HepG2 (cell line): ENCODE measurements around the gene VASN. TPM values are rescaled to one million over a fixed set of nuclear protein-coding genes. Genes with fewer than 3 reads are reported as not detected.
A peak's percentile ranks its signal among the peaks of the same experiment; 100 is the strongest.

Source experiments
- HOXA5 ChIP-seq: sonication (generic); formaldehyde crosslinking; IDR thresholded peaks from 2 replicates; pipeline ENCODE4 v1.4.0; 2020; ENCODE audit warnings: missing genetic modification reagents
- MTA1 ChIP-seq: sonication (generic); formaldehyde crosslinking; IDR thresholded peaks from 2 replicates; pipeline ENCODE4 v1.4.0; 2020; ENCODE audit warnings: missing genetic modification reagents, mild to moderate bottlenecking, borderline replicate concordance
- MXD4 ChIP-seq: IDR thresholded peaks from 2 replicates; pipeline ENCODE4 v1.6.1; 2016; ENCODE audit warnings: mild to moderate bottlenecking, missing biosample characterization, missing genetic modification reagents
- SIX1 ChIP-seq: sonication (generic); formaldehyde crosslinking; IDR thresholded peaks from 2 replicates; pipeline ENCODE4 v1.4.0; 2020; ENCODE audit warnings: missing genetic modification reagents, borderline replicate concordance
- SMYD3 ChIP-seq: sonication (generic); formaldehyde crosslinking; IDR thresholded peaks from 2 replicates; pipeline ENCODE4 v1.8.1; 2023; ENCODE audit warnings: mild to moderate bottlenecking, missing genetic modification reagents
- ZNF737 ChIP-seq: sonication (generic); formaldehyde crosslinking; IDR thresholded peaks from 2 replicates; pipeline ENCODE4 v1.5.0; 2020; ENCODE audit warnings: missing genetic modification reagents, mild to moderate bottlenecking, borderline replicate concordance
- ZNF747 ChIP-seq: sonication (generic); formaldehyde crosslinking; IDR thresholded peaks from 2 replicates; pipeline ENCODE4 v1.8.1; 2023; ENCODE audit warnings: missing genetic modification reagents, mild to moderate bottlenecking, borderline replicate concordance
- ZNF775 ChIP-seq: sonication (generic); formaldehyde crosslinking; IDR thresholded peaks from 2 replicates; pipeline ENCODE4 v1.4.0; 2020; ENCODE audit warnings: missing genetic modification reagents, mild to moderate bottlenecking, moderate library complexity, borderline replicate concordance
- ZSCAN12 ChIP-seq: sonication (generic); formaldehyde crosslinking; IDR thresholded peaks from 2 replicates; pipeline ENCODE4 v1.9.0; 2021; ENCODE audit warnings: mild to moderate bottlenecking, missing genetic modification reagents
- polyA plus RNA-seq, 8 experiments: library from polyadenylated mRNA; depleted of rRNA in 3 of 8; stranded (reverse) in 7 of 8; unstranded in 1 of 8; fragments of >200 nt; fragmentation: Illumina TruSeq in 4 of 8; extraction: Trizol in 4 of 8; gene quantifications; 2 replicates each; pipeline versions ENCODE4 v1.2.1 to v1.2.3, GENCODE V29; 2011 to 2016; ENCODE audit warnings: low read depth in 4 of 8, missing spikeins in 1 of 8, mixed read lengths in 1 of 8; ENCODE audit not compliant: insufficient read depth in 1 of 8
- total RNA-seq, 5 experiments: library from RNA; depleted of rRNA; stranded (reverse); fragments of >200 nt; fragmentation: Illumina TruSeq; extraction: Trizol; gene quantifications; 2 replicates each; pipeline ENCODE4 v1.2.3, GENCODE V29; 2016; ENCODE audit warnings: low read depth in 1 of 5
- TF ChIP-seq, protein P1 (sequence below), 2 experiments: sonication (generic) in 1 of 2; formaldehyde crosslinking in 1 of 2; IDR thresholded peaks; 2 replicates each; pipeline versions ENCODE4 v1.4.0 to v1.6.1; 2016 to 2020; ENCODE audit warnings: borderline replicate concordance in 1 of 2, low read depth in 1 of 2, mild to moderate bottlenecking in 1 of 2, missing genetic modification reagents in 1 of 2
- TF ChIP-seq, protein P2 (sequence below): IDR thresholded peaks from 2 replicates; pipeline ENCODE4 v1.6.1; 2016; ENCODE audit warnings: low read depth, missing genetic modification reagents, missing compliant biosample characterization
- TF ChIP-seq, protein P3 (sequence below): sonication (generic); formaldehyde crosslinking; IDR thresholded peaks from 2 replicates; pipeline ENCODE4 v1.4.0; 2020; ENCODE audit warnings: missing genetic modification reagents
- TF ChIP-seq, protein P4 (sequence below): sonication (generic); formaldehyde crosslinking; conservative IDR thresholded peaks from 2 replicates; pipeline ENCODE4 v1.8.0; 2022; ENCODE audit warnings: mild to moderate bottlenecking, moderate library complexity, missing genetic modification reagents
- TF ChIP-seq, protein P5 (sequence below): sonication (generic); formaldehyde crosslinking; IDR thresholded peaks from 2 replicates; pipeline ENCODE4 v1.9.0; 2021; ENCODE audit warnings: missing genetic modification reagents, mild to moderate bottlenecking, borderline replicate concordance

The VASN gene
- total and polyA plus RNA-seq, 2 of the 13 experiments (the other 11 are each of a cell fraction or from before 2014, with no cell fraction given), result 8.4 to 18.2 TPM

DNA sequence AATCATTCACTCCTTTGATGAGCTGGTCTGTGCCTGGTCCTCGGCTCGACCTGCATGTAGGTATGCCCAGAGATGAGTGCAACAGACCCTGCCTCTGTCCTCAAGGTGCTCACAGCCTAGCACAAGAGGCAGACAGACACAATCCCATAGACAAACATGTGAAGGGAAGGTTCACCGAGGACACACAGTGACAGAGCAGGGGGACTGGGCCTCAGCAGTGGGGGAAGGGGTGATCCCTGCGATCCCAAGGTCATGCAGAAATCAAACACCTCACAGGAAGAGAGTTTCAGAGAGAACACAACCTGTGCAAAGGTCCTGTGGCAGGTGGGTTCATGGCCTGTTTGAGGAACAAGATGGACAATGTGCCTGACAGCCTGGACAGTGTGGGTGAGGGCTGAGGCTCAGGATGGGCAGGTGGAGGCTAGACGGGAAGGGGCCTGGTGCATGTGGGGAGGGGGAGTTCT, 4.2 kb upstream of the VASN start (continued):
- TF ChIP-seq, protein P1, sequence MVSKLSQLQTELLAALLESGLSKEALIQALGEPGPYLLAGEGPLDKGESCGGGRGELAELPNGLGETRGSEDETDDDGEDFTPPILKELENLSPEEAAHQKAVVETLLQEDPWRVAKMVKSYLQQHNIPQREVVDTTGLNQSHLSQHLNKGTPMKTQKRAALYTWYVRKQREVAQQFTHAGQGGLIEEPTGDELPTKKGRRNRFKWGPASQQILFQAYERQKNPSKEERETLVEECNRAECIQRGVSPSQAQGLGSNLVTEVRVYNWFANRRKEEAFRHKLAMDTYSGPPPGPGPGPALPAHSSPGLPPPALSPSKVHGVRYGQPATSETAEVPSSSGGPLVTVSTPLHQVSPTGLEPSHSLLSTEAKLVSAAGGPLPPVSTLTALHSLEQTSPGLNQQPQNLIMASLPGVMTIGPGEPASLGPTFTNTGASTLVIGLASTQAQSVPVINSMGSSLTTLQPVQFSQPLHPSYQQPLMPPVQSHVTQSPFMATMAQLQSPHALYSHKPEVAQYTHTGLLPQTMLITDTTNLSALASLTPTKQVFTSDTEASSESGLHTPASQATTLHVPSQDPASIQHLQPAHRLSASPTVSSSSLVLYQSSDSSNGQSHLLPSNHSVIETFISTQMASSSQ (IDR thresholded peaks at IDR 0.05; ENCODE audit: low read depth), result no peak
- TF ChIP-seq, protein P1 (CRISPR knock-in tag; IDR thresholded peaks at IDR 0.05; ENCODE audit: borderline replicate concordance), result peak; percentile 78
- TF ChIP-seq, protein P2, sequence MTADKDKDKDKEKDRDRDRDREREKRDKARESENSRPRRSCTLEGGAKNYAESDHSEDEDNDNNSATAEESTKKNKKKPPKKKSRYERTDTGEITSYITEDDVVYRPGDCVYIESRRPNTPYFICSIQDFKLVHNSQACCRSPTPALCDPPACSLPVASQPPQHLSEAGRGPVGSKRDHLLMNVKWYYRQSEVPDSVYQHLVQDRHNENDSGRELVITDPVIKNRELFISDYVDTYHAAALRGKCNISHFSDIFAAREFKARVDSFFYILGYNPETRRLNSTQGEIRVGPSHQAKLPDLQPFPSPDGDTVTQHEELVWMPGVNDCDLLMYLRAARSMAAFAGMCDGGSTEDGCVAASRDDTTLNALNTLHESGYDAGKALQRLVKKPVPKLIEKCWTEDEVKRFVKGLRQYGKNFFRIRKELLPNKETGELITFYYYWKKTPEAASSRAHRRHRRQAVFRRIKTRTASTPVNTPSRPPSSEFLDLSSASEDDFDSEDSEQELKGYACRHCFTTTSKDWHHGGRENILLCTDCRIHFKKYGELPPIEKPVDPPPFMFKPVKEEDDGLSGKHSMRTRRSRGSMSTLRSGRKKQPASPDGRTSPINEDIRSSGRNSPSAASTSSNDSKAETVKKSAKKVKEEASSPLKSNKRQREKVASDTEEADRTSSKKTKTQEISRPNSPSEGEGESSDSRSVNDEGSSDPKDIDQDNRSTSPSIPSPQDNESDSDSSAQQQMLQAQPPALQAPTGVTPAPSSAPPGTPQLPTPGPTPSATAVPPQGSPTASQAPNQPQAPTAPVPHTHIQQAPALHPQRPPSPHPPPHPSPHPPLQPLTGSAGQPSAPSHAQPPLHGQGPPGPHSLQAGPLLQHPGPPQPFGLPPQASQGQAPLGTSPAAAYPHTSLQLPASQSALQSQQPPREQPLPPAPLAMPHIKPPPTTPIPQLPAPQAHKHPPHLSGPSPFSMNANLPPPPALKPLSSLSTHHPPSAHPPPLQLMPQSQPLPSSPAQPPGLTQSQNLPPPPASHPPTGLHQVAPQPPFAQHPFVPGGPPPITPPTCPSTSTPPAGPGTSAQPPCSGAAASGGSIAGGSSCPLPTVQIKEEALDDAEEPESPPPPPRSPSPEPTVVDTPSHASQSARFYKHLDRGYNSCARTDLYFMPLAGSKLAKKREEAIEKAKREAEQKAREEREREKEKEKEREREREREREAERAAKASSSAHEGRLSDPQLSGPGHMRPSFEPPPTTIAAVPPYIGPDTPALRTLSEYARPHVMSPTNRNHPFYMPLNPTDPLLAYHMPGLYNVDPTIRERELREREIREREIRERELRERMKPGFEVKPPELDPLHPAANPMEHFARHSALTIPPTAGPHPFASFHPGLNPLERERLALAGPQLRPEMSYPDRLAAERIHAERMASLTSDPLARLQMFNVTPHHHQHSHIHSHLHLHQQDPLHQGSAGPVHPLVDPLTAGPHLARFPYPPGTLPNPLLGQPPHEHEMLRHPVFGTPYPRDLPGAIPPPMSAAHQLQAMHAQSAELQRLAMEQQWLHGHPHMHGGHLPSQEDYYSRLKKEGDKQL (CRISPR knock-in tag), result no peak
- TF ChIP-seq ZSCAN12 (no peak), HOXA5 (CRISPR knock-in tag) (no peak), ZNF737 (no peak), MTA1 (CRISPR knock-in tag) (peak; percentile 92), ZNF775 (CRISPR knock-in tag) (no peak), ZNF747 (no peak), MXD4 (CRISPR knock-in tag) (no peak), SMYD3 (CRISPR knock-in tag) (no peak), SIX1 (CRISPR knock-in tag) (no peak)
- TF ChIP-seq, protein P3, sequence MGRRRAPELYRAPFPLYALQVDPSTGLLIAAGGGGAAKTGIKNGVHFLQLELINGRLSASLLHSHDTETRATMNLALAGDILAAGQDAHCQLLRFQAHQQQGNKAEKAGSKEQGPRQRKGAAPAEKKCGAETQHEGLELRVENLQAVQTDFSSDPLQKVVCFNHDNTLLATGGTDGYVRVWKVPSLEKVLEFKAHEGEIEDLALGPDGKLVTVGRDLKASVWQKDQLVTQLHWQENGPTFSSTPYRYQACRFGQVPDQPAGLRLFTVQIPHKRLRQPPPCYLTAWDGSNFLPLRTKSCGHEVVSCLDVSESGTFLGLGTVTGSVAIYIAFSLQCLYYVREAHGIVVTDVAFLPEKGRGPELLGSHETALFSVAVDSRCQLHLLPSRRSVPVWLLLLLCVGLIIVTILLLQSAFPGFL (CRISPR knock-in tag), result no peak
- TF ChIP-seq, protein P4, sequence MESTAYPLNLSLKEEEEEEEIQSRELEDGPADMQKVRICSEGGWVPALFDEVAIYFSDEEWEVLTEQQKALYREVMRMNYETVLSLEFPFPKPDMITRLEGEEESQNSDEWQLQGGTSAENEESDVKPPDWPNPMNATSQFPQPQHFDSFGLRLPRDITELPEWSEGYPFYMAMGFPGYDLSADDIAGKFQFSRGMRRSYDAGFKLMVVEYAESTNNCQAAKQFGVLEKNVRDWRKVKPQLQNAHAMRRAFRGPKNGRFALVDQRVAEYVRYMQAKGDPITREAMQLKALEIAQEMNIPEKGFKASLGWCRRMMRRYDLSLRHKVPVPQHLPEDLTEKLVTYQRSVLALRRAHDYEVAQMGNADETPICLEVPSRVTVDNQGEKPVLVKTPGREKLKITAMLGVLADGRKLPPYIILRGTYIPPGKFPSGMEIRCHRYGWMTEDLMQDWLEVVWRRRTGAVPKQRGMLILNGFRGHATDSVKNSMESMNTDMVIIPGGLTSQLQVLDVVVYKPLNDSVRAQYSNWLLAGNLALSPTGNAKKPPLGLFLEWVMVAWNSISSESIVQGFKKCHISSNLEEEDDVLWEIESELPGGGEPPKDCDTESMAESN (CRISPR knock-in tag), result peak; percentile 61; the same call in 1 of the 2 replicates
- TF ChIP-seq, protein P5, sequence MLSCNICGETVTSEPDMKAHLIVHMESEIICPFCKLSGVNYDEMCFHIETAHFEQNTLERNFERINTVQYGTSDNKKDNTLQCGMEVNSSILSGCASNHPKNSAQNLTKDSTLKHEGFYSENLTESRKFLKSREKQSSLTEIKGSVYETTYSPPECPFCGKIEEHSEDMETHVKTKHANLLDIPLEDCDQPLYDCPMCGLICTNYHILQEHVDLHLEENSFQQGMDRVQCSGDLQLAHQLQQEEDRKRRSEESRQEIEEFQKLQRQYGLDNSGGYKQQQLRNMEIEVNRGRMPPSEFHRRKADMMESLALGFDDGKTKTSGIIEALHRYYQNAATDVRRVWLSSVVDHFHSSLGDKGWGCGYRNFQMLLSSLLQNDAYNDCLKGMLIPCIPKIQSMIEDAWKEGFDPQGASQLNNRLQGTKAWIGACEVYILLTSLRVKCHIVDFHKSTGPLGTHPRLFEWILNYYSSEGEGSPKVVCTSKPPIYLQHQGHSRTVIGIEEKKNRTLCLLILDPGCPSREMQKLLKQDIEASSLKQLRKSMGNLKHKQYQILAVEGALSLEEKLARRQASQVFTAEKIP (CRISPR knock-in tag), result no peak
